GM19463 (cell line): Measurements from ENCODE around the gene PTPRT.

Experiments
- ATAC-seq: cut with Tn5 transposase; IDR thresholded peaks from one replicate; pipeline ENCODE4 v1.9.1; 2021; ENCODE audit warnings: mild to moderate bottlenecking, moderate library complexity; ENCODE audit not compliant: unreplicated experiment

Gene PTPRT

GRCh38 chr20:42492290-42492689, 697.4 kb downstream of the PTPRT start:
- ATAC-seq, result peak; percentile 72

DNA sequence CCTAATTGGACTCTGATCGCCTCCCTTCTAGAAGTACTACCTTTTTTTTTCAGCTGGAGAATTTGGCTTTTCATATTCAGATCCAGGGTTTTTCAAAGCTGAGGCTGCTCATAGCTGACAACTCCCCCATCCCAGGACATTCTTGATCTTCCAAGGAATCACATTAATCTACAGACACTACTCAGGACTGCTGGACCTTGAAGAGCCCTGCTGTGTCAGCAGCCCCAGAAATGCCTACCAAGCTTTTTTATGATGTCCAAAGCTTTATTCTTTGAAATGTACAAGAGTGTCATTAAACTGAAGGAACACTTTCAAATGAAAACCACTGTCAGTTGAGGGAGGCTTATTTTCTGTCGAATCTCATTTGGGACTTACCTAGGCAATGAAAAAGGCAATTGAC, 704.1 kb downstream of the PTPRT start:
- no peak for ATAC-seq

- ATAC-seq, result no peak
These were observed 704.8 kb downstream of the PTPRT start for GRCh38 chr20:42484790-42485375.

- ATAC-seq, result no peak
These were observed 705.4 kb downstream of the PTPRT start for GRCh38 chr20:42484335-42484734.

- ATAC-seq, result no peak
These were observed 705.9 kb downstream of the PTPRT start for GRCh38 chr20:42483730-42484303.

DNA sequence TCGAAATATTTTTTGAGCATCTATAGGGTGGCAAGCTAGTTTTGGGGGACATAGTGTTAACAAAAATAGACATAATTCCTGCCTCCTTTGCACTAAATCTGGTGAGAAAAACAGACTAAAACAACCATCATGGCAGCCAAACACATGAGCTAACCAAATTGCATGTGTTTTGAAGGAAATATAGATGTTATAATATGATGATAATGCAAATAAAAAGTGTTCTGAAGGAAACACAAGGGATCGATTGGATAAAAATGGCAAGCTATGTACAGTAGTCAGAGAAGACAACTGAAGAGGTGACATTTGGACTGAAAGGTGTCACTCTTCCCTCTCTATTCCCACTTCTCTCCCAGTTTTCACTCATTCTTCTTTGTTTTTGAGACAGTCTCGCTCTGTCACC, 706.9 kb downstream of the PTPRT start:
- no peak for ATAC-seq

- no peak for ATAC-seq
These were observed 713.9 kb downstream of the PTPRT start for GRCh38 chr20:42475773-42476172.

- ATAC-seq, result no peak
These were observed 715.1 kb downstream of the PTPRT start for GRCh38 chr20:42474646-42475045.

GRCh38 chr20:42472198-42472597, 717.5 kb downstream of the PTPRT start:
- ATAC-seq, result no peak

DNA sequence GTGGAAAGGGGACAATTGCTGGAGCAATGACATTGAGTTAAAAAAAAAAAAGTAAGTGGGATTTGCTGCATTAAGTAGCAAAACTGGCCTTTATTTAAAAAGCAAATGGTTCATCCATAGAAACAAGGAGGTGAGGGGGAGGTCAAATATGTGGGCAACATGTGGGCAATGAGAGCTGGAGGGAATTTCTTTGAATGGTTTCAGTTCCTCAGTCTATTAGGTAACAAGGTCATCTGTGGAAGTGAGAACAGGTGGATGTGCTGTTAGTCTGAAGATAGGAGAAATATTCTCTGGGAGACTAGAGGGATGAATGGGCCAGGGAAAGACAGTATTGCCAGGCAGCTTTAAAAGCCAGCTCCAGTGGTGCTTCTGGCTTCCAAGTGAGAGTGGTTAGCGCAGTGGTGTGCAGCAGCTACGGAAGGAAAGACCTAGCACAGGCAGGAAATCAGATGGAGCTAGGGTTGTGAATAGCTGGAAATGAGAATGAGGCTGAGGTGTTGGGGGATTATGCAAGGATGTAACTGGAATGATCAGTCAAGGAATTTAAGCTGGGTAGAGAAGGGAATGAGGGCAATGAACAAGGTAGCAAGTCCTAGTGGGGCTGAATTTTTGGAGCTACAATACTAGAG, 727.6 kb downstream of the PTPRT start:
- peak; percentile 80 for ATAC-seq

GRCh38 chr20:42461291-42461690, 728.4 kb downstream of the PTPRT start:
- no peak for ATAC-seq

DNA sequence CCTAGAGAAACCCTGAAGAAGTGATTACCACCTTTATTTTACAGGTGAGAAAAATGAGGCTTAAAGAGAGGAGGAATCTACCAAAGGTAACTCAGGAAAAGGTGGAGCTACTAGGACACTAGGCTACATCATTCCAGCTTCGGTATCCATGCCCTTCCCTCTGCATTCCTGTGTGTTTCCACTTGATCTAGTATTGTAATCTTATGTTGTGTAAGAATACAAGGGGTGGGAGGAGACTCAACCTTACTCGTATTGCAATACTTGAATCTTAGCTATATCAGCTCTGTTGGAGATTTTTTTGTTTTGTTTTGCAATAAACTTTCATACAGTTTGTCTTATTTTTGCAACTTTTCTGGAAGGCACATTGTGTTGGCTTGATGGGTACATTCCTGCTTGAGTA, 742.4 kb downstream of the PTPRT start:
- no peak for ATAC-seq

DNA sequence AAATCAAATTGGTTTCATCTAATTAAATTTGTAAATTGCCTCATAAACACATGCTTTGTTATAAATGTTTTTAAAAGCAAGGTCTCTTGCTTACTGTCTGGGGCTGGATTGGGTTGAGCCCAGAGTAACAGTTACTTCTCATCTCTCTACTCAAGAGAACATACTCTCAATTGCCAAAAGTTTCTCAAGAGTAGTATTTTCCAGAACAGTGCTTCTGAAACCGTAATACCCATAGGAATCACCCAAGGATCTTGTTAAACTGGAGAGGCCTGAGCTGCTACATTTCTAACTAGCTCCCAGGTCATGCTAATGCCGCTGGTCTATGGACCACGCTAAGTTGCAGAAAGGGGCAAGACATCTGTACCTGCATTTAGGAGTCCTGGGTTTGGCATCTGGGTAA, 744.9 kb downstream of the PTPRT start:
- ATAC-seq, result no peak

- ATAC-seq, result no peak
These were observed 746.5 kb downstream of the PTPRT start for GRCh38 chr20:42443200-42443599.

GRCh38 chr20:42442716-42443115, 747.0 kb downstream of the PTPRT start:
- ATAC-seq, result no peak

- no peak for ATAC-seq
These were observed 747.8 kb downstream of the PTPRT start for GRCh38 chr20:42441864-42442331.

DNA sequence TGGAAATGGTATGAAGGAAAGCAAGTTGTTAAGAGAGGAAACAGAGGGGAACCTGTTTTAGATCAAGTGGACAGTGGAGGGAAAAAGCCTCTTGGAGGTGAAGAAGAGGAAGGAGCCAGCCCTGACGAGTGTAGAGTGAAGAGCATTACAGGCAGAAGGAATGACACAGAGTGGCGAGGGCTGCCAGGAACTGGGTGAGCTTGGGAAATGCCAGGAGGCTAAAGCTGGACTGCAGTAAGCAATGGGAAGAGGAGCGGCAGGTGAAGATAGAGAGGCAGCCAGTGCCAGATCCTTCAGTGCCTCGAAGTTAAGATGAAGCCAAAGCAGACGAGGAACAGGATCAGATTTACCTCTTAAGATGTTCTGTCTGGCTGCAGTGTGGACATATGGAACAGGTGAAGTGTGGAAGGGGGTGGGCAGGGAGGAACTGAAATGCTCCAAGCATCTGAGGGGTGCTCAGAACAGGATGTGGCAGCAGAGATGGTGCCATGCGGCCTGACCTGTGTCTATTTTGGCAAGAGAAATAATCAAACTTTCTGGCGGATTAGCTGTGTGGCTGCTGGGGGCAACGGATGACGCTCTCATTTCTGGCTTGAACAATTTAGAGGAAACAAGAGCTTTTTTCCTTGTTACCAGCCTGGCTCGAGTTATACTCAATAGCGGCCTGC, 748.4 kb downstream of the PTPRT start:
- ATAC-seq, result no peak

DNA sequence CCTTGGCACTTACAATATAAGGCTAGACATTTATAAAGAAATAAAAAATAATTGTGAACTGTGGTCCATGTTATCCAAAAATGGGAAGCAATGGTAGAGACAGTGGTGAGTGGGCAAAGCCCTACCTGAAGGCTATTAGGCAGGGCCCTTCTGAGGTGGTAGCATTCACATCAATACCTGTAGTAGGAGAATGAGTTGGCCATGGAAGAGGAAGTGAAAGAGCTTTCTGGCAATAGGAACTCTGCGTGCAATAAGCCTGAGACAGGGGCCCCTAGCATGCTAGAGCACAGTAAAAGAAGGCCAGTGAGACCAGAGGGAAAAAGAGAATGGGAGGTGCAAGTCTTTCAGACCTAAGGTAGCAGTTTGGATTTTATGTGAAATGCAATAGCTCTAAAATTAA, 754.5 kb downstream of the PTPRT start:
- ATAC-seq, result peak; percentile 99

- no peak for ATAC-seq
These were observed 757.0 kb downstream of the PTPRT start for GRCh38 chr20:42432496-42433334.

DNA sequence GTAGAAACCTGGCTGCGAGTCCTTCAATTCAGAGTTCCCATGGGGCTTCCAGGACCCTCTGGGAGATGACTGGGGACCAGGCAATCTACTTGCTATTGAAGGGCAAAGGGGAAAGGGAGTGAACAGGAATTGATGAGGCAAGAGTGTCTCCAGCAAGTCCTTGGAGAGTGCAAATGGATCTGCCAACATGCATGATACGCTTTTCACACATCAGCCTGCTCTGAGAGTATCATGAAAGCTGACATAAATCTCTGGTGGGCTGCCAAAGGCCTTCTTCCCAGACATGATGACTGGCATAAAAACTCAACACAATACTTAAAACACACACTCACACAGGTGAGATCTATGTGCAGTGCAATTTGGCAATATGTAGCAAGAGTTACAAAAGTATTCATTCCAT, 759.1 kb downstream of the PTPRT start:
- no peak for ATAC-seq
